ENCODE results near the gene NF1.

NF1 gene

DNA sequence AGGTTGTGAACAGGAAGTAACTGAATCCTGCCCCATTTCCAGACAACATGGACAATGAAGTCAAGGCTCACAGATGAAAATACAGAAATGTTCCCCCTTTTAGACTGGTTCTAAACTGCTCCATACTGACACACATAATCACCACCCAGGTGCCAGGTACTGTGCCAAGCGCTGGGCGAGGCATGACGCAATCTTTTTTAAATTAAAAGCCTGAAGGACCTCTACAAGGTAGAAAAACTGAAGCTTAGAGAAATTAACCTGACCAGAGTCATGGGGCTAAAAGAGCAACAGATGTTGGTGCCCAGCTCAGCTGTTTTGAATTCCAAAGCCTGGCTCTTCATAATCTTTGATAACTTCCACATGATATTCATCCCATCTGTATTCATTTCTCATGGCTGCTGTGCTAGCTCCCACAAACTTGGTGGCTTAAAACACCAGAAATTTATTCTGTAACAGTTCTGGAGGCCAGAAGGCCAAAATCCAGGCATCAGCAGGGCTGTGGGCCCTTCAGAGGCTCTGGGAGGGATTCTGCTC, 291.8 kb downstream of the NF1 start:
- Histone ChIP-seq H3K4me3 (ENCODE audit: low read depth, low read length) (no peak overlapping the region), H3K27me3 (ENCODE audit: control insufficient read depth, insufficient read depth, low read length) (peaks cover 22% of the 10 kb centered on the region), H3K36me3 (ENCODE audit: control insufficient read depth, insufficient read depth, low read length) (no peaks in the 10 kb centered on the region), H3K9ac (ENCODE audit: low read depth, low read length) (no peak overlapping the region), H3K4me1 (ENCODE audit: control insufficient read depth, insufficient read depth, low read length) (peaks cover 7% of the 10 kb centered on the region), H3K27ac (ENCODE audit: low read depth, low read length) (no peak overlapping the region), H3K9me3 (ENCODE audit: control insufficient read depth, insufficient read depth, low read length) (no peaks in the 10 kb centered on the region)

DNA sequence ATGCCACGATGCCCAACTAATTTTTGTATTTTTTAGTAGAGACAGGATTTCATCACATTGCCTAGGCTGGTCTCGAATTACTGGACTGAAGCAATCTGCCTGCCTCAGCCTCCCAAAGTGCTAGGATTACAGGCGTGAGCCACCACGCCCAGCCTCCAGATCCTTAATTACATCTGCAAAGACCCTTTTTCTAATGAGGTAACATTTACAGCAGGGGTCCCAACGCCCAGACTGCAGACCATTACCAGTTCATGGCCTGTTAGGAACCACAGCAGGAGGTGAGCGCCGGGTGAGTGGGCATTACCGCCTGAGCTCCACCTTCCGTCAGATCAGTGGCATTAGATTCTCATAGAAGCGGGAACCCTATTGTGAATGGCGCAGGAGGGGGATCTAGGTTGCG, 292.7 kb downstream of the NF1 start:
- Histone ChIP-seq H3K27ac (ENCODE audit: low read depth, low read length) (no peak overlapping the region), H3K4me1 (ENCODE audit: control insufficient read depth, insufficient read depth, low read length) (peaks cover 7% of the 10 kb centered on the region), H3K36me3 (ENCODE audit: control insufficient read depth, insufficient read depth, low read length) (no peaks in the 10 kb centered on the region), H3K4me3 (ENCODE audit: low read depth, low read length) (no peak overlapping the region), H3K27me3 (ENCODE audit: control insufficient read depth, insufficient read depth, low read length) (peaks cover 27% of the 10 kb centered on the region), H3K9ac (ENCODE audit: low read depth, low read length) (no peak overlapping the region), H3K9me3 (ENCODE audit: control insufficient read depth, insufficient read depth, low read length) (no peaks in the 10 kb centered on the region)

DNA sequence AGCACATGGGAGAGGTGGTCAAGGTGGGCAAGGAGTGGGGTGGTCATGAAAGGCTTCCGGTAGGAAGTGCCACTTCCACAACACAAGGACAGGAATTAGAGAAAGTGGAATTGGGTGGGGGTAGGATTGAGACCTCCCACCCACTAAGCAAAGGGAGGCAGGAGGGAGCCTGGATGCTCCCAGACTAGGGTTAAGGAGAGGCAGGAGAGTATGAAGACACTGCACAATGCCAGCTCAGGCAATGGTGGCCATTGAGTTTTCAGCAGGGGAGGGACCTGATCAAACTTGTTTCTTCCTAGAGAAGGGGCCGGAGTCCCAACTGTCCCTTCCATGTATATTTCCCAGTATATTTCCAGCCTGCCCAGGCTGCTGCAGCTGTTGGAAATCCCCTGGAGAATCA, 293.6 kb downstream of the NF1 start:
- Histone ChIP-seq H3K4me1 (ENCODE audit: control insufficient read depth, insufficient read depth, low read length) (peaks cover 7% of the 10 kb centered on the region), H3K27ac (ENCODE audit: low read depth, low read length) (no peak overlapping the region), H3K4me3 (ENCODE audit: low read depth, low read length) (no peak overlapping the region), H3K36me3 (ENCODE audit: control insufficient read depth, insufficient read depth, low read length) (no peaks in the 10 kb centered on the region), H3K9ac (ENCODE audit: low read depth, low read length) (no peak overlapping the region), H3K27me3 (ENCODE audit: control insufficient read depth, insufficient read depth, low read length) (peaks cover 34% of the 10 kb centered on the region), H3K9me3 (ENCODE audit: control insufficient read depth, insufficient read depth, low read length) (no peaks in the 10 kb centered on the region)

- Histone ChIP-seq H3K9ac (ENCODE audit: low read depth, low read length) (no peak overlapping the region), H3K9me3 (ENCODE audit: control insufficient read depth, insufficient read depth, low read length) (no peaks in the 10 kb centered on the region), H3K27me3 (ENCODE audit: control insufficient read depth, insufficient read depth, low read length) (peaks cover 34% of the 10 kb centered on the region), H3K27ac (ENCODE audit: low read depth, low read length) (no peak overlapping the region), H3K36me3 (ENCODE audit: control insufficient read depth, insufficient read depth, low read length) (no peaks in the 10 kb centered on the region), H3K4me1 (ENCODE audit: control insufficient read depth, insufficient read depth, low read length) (peaks cover 7% of the 10 kb centered on the region), H3K4me3 (ENCODE audit: low read depth, low read length) (0 out of 2 replicates have a peak overlapping the region, but pooled peaks have one; percentile 14)
Measured at GRCh38 chr17:31388770-31389656, 294.2 kb downstream of the NF1 start.

- Histone ChIP-seq H3K27me3 (ENCODE audit: control insufficient read depth, insufficient read depth, low read length) (peaks cover 34% of the 10 kb centered on the region), H3K9me3 (ENCODE audit: control insufficient read depth, insufficient read depth, low read length) (no peaks in the 10 kb centered on the region), H3K9ac (ENCODE audit: low read depth, low read length) (no peak overlapping the region), H3K4me3 (ENCODE audit: low read depth, low read length) (0 out of 2 replicates have a peak overlapping the region, but pooled peaks have one; percentile 14), H3K4me1 (ENCODE audit: control insufficient read depth, insufficient read depth, low read length) (peaks cover 7% of the 10 kb centered on the region), H3K36me3 (ENCODE audit: control insufficient read depth, insufficient read depth, low read length) (no peaks in the 10 kb centered on the region), H3K27ac (ENCODE audit: low read depth, low read length) (no peak overlapping the region)
Measured at GRCh38 chr17:31389657-31390381, 295.0 kb downstream of the NF1 start.

DNA sequence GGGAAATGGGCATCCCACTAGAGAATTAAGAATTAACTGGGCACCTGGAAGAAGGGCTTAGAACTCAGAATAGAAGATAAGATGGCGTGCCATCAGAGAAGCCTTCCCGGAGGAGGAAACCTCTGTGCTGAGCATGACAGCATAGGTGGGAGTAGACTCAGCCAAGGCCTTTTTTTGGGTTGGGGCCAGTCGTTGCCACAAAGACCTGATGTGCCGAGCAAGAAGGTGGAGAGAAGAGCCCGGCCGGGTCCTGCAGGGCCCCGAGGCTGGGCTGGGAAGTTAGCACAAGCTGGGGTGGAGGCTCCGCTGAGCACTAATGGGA, 295.6 kb downstream of the NF1 start:
- Histone ChIP-seq H3K4me3 (ENCODE audit: low read depth, low read length) (no peak overlapping the region), H3K36me3 (ENCODE audit: control insufficient read depth, insufficient read depth, low read length) (no peaks in the 10 kb centered on the region), H3K27me3 (ENCODE audit: control insufficient read depth, insufficient read depth, low read length) (peaks cover 34% of the 10 kb centered on the region), H3K4me1 (ENCODE audit: control insufficient read depth, insufficient read depth, low read length) (peaks cover 7% of the 10 kb centered on the region), H3K27ac (ENCODE audit: low read depth, low read length) (no peak overlapping the region), H3K9ac (ENCODE audit: low read depth, low read length) (no peak overlapping the region), H3K9me3 (ENCODE audit: control insufficient read depth, insufficient read depth, low read length) (no peaks in the 10 kb centered on the region)

- Histone ChIP-seq H3K4me3 (ENCODE audit: low read depth, low read length) (peak overlapping the region; percentile 61), H3K27me3 (ENCODE audit: control insufficient read depth, insufficient read depth, low read length) (peaks cover 34% of the 10 kb centered on the region), H3K9me3 (ENCODE audit: control insufficient read depth, insufficient read depth, low read length) (no peaks in the 10 kb centered on the region), H3K4me1 (ENCODE audit: control insufficient read depth, insufficient read depth, low read length) (peaks cover 7% of the 10 kb centered on the region), H3K9ac (ENCODE audit: low read depth, low read length) (no peak overlapping the region), H3K36me3 (ENCODE audit: control insufficient read depth, insufficient read depth, low read length) (no peaks in the 10 kb centered on the region), H3K27ac (ENCODE audit: low read depth, low read length) (no peak overlapping the region)
Measured at GRCh38 chr17:31390748-31391495, 296.1 kb downstream of the NF1 start.

GRCh38 chr17:31391496-31391949, 296.7 kb downstream of the NF1 start, which contains the start of gene RAB11FIP4:
RAB11FIP4 (plus strand) TSS chr17:31391675; CDS start chr17:31391853, 178 bp downstream.
- Histone ChIP-seq H3K27me3 (ENCODE audit: control insufficient read depth, insufficient read depth, low read length) (peaks cover 34% of the 10 kb centered on the region), H3K9me3 (ENCODE audit: control insufficient read depth, insufficient read depth, low read length) (no peaks in the 10 kb centered on the region), H3K4me3 (ENCODE audit: low read depth, low read length) (peak within 1 kb of the TSS; percentile 61), H3K36me3 (ENCODE audit: control insufficient read depth, insufficient read depth, low read length) (no peaks in the 10 kb centered on the region), H3K9ac (ENCODE audit: low read depth, low read length) (no peak within 1 kb of the TSS), H3K27ac (ENCODE audit: low read depth, low read length) (no peak within 1 kb of the TSS), H3K4me1 (ENCODE audit: control insufficient read depth, insufficient read depth, low read length) (peaks cover 7% of the 10 kb centered on the region)

DNA sequence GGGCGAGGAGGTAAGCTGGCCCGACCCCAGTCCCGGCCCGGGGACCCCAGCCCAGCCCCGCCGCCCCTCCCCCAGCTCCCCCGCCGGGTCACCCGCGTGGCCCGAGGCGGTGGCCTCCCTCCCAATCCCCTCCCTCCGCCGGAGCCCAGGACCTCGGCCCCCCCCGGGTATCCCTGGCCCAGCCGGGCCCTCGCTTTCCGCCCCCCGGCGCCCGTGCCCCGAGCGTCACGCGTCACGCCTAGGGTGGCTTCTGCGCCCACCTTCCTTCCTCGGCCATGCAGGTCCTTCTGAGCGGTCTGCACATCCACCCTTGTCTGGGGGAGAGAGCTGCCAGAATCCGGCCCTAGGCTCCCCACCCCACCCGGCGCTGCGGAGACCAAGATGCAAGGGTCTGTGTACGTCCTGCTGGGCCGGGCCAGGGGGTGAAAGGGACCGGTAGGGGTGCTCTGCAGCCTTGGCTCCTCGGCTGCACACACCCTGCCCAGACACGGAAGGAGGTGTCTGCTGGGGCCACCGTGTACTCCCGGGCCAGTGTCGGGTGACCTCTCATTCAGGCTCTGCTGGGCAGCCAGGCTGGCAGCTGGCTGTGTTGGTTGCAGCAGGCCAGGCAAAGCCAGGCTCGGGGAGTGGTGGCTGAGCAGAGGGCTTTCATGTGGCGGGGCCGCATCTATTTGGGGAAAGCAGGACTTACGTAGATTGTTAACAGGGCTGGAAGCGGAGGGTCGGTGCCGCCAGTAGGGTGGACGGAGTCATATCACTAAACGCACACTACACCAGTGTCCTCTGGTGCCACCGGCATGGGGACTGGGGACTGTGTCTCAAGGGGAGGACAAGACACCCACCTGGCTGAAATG, 297.5 kb downstream of the NF1 start:
- Histone ChIP-seq H3K9me3 (ENCODE audit: control insufficient read depth, insufficient read depth, low read length) (no peaks in the 10 kb centered on the region), H3K27ac (ENCODE audit: low read depth, low read length) (no peak overlapping the region), H3K27me3 (ENCODE audit: control insufficient read depth, insufficient read depth, low read length) (peaks cover 34% of the 10 kb centered on the region), H3K4me3 (ENCODE audit: low read depth, low read length) (peak overlapping the region; percentile 53), H3K4me1 (ENCODE audit: control insufficient read depth, insufficient read depth, low read length) (peaks cover 7% of the 10 kb centered on the region), H3K9ac (ENCODE audit: low read depth, low read length) (no peak overlapping the region), H3K36me3 (ENCODE audit: control insufficient read depth, insufficient read depth, low read length) (no peaks in the 10 kb centered on the region)

Measured in HUES48 (cell line).